C4-2B (cell line): ENCODE measurements around the gene CPXM1.

Experiments used
- ZFX ChIP-seq: fragments of 450-650 bp; IDR thresholded peaks from 2 replicates; pipeline ENCODE4 v1.6.1; 2017
- TF ChIP-seq, protein P1 (sequence below): fragments of 450-650 bp; conservative IDR thresholded peaks from 2 replicates; pipeline ENCODE4 v1.5.1; 2017; ENCODE audit warnings: mild to moderate bottlenecking

DNA sequence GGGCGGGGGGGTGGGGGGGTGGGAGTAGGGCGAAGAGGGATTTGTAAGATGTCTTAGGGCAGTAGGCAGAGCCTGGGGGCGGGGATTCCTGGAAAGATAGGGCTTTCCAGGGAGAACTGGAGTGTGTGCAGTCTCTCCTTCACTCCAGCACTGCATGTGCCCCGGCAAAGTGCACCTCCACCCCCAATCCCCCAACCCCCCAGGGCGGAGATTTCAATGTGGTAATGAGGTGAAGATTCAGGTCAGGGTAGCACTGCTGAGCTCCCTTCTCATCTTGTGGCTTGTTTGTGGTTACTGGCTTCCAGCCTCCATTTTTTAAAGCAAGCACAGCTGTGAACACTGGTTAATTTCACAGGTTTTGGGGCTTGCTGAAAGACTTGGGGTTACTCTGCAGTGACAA is 21.6 kb upstream of the CPXM1 start:
- TF ChIP-seq, protein P1, sequence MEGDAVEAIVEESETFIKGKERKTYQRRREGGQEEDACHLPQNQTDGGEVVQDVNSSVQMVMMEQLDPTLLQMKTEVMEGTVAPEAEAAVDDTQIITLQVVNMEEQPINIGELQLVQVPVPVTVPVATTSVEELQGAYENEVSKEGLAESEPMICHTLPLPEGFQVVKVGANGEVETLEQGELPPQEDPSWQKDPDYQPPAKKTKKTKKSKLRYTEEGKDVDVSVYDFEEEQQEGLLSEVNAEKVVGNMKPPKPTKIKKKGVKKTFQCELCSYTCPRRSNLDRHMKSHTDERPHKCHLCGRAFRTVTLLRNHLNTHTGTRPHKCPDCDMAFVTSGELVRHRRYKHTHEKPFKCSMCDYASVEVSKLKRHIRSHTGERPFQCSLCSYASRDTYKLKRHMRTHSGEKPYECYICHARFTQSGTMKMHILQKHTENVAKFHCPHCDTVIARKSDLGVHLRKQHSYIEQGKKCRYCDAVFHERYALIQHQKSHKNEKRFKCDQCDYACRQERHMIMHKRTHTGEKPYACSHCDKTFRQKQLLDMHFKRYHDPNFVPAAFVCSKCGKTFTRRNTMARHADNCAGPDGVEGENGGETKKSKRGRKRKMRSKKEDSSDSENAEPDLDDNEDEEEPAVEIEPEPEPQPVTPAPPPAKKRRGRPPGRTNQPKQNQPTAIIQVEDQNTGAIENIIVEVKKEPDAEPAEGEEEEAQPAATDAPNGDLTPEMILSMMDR, result no peak
- TF ChIP-seq ZFX, result no peak
